Epithelial cell of proximal tubule (primary cell): ENCODE data around the gene YARS1. TPM values are rescaled to one million over a fixed set of nuclear protein-coding genes. Genes with fewer than 3 reads are reported as not detected.

Experiments
- DNase-seq: peaks from one replicate; pipeline ENCODE4 v3.0.0-alpha.2; 2011; ENCODE audit warnings: low read depth
- H3K4me3 ChIP-seq: 2 replicates; pipeline ENCODE4 v1.5.1; 2011; ENCODE audit warnings: low read depth, mild to moderate bottlenecking, low read length
- total RNA-seq: library from RNA; depleted of rRNA; stranded (reverse); fragments of >200 nt; gene quantifications from 2 replicates; pipeline ENCODE4 v1.2.3, GENCODE V29; 2015
- TF ChIP-seq, protein P1 (sequence below): conservative IDR thresholded peaks from 2 replicates; pipeline ENCODE4 v1.5.1; 2012; ENCODE audit warnings: low read depth, mild to moderate bottlenecking, low read length

YARS1 gene
- total RNA-seq, 1 donor from 2014 or later: 90.9 TPM

DNA sequence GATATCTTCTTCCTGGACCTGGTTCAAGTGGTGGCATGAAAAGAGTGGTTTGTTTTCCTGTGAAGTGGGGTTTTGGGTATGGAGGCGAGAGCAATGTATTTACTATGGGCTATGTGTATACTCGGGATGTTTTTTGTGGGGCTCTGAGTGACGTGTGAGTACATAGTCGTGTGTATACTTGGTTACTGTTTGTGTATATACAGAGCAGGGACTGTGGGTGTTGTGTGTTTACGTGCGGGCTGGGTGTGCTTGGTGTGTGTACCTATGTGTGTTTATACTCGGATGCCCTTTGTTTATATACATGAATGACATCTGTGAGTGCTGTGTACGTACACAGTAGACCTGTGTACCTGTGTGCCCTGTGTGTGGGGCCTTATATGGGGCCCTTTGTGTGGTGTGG, 50.0 kb downstream of the YARS1 start:
- no peak overlapping the region for H3K4me3 ChIP-seq

DNA sequence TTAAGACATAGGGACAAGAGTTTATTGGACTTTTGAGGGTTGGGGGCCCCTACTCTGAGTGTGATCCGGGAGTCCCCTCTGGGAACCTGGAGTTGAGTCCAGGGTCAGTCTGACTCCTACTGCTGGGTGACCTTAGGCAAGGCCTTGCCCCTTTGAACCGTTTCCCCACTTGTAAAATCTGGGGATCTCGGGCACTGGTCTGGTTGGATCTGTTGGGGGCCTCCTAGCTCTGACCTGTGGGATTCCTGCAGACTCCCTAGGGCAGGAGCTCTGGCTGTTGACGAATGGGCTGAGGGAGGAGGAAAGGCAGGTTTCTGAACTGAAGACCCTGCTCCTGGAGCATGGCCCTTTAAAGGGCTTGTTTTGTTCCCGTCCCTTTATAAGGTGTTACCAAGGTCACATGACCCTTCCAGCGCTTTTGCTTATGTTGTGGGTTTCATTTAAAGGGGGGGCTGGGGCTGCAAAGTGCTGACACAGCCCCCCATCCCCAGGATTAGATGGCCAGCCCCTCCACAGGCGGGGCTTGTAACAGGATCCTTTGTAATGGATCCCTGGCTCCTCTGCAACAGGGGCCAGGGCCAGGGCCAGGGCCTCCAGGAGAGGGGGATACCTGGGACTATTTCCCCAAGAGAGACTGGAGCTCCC, 50.7 kb downstream of the YARS1 start:
- no peak for DNase-seq
- no peak overlapping the region for H3K4me3 ChIP-seq
- TF ChIP-seq, protein P1, sequence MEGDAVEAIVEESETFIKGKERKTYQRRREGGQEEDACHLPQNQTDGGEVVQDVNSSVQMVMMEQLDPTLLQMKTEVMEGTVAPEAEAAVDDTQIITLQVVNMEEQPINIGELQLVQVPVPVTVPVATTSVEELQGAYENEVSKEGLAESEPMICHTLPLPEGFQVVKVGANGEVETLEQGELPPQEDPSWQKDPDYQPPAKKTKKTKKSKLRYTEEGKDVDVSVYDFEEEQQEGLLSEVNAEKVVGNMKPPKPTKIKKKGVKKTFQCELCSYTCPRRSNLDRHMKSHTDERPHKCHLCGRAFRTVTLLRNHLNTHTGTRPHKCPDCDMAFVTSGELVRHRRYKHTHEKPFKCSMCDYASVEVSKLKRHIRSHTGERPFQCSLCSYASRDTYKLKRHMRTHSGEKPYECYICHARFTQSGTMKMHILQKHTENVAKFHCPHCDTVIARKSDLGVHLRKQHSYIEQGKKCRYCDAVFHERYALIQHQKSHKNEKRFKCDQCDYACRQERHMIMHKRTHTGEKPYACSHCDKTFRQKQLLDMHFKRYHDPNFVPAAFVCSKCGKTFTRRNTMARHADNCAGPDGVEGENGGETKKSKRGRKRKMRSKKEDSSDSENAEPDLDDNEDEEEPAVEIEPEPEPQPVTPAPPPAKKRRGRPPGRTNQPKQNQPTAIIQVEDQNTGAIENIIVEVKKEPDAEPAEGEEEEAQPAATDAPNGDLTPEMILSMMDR: no peak

More for the DNA sequence above, 50.0 kb downstream of the YARS1 start:
- TF ChIP-seq, protein P1: no peak
- DNase-seq: no peak

DNA sequence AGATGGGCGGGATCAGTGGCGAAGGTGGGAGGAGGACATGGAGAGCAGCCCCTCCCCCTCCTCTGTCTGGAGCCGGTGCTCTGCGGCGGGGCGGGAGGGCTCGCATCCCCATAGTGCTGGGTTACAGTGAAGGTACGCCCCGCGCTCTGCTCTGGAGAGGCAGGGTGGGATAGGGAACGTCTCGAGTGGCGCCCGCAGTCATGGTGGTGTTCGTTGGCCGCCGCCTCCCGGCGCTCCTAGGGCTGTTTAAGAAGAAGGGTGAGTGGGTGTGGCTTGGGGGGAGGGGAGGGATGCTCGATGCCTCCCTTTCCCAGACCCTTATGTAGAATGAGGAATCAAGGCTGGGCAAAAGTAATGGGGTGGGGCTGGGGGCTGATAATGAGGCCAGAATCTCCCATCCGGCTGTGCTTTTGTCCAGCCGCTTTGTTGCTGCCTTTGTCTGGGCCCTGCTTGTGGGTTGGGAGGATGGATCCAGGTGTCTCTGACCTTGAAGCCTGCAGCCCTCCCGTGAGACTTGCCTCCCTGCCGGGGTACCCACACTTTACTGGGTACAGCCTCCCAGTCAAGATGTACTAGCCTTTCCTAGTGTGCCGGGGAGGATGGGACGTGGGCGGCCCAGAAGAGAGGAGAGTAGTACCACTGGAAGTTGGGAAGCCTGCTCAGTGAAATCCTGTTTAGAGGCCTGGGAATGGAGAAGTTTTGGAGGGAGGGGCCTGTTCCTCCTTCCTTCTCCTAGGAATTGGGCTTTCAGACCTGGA, 51.4 kb downstream of the YARS1 start:
- DNase-seq: no peak
- no peak overlapping the region for H3K4me3 ChIP-seq
- TF ChIP-seq, protein P1: no peak

DNA sequence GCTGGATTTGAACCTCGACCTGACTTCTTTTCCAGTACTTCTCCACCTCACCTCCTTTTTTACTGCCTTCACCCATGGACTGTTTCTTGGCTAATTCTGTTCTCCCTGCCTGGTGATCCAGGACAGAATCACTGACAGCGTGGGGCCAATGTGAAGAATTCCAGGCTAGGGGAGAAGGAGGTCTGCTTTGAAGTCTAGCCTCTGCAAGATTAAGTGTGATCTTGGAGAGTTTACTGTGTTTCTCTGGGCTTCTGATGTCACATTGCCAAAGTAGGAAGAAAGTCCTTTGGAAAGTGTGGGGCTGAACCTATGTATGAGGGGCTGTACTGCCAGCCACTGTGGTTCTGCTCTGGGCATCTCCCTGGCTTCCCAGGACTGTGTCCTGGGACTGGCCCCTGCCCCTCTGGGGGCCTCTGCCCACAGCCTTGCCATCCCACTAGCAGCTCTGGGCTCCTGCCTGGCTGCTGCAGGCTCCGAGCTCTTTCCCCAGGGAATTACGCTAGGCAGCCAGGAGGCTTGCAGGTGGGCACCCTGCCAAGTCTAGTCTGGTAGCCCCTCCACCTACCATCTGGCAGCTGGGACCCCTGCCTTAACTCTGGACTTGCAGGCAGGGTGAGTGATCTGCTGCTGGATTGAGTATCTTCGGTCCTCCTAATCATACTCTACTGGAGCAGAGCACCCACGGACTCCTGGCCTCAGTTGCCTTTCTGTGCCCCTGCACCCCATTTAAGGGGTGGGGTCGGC, 52.2 kb downstream of the YARS1 start:
- DNase-seq: no peak
- TF ChIP-seq, protein P1: no peak
- no peak overlapping the region for H3K4me3 ChIP-seq

DNA sequence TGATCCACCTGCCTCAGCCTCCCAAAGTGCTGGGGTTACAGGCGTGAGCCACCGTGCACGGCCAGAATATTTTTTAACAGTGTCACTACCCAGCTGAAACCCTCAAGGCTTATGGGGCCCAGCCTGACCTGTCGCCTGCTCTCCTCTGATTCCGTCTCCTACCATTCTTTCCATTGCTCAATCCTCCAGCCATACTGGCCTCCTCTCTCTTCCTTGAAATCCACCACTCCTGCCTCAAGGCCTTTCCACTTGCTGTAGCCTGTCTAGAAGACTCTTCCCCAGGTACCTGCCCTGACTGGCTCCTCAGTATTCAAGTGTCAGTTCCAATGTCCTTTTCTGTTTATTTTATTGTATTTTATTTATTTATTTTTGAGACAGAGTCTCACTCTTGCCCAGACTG, 53.9 kb downstream of the YARS1 start:
- H3K4me3 ChIP-seq: no peak overlapping the region
- no peak for DNase-seq
- TF ChIP-seq, protein P1: no peak

DNA sequence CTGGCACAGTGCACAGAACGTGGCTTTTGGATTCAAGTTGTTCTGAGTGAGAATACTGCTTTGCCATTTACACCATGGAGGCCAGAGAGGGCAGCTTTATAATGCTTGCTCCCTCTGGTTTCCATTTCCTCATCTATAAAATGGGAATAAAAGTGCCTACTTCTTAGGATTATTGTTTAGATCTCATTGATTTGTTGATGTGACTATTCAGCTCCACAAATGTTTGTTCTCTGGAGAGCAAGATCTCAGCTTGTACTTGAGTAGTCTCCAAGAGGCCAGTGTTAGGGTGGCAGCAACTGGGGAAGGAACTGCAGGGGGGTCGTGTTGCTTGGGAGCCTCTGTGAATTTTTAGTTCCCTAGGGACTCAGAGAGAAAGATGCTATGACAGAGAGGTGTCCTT, 55.2 kb downstream of the YARS1 start:
- no peak for DNase-seq
- TF ChIP-seq, protein P1: no peak
- no peak overlapping the region for H3K4me3 ChIP-seq
